Mucosa of descending colon (tissue), 3 donors: Measurements from ENCODE around the gene NR1I2. TPM values are rescaled to one million over a fixed set of nuclear protein-coding genes. Genes with fewer than 3 reads are reported as not detected.
A peak's percentile ranks its signal among the peaks of the same experiment; 100 is the strongest.

Experiments used
- ATAC-seq: fragments of 200-7000 bp; cut with Tn5 transposase; one replicate; pipeline ENCODE4 v1.9.1; 2020; ENCODE audit warnings: mild to moderate bottlenecking, moderate library complexity
- DNase-seq, 3 donors: peaks; one replicate each; pipeline ENCODE4 v3.0.0-alpha.2; 2020
- H3K36me3 ChIP-seq: fragments of 200-600 bp; one replicate; pipeline ENCODE4 v1.8.0; 2021; ENCODE audit warnings: low read depth, mild to moderate bottlenecking
- H3K4me1 ChIP-seq: fragments of 200-600 bp; one replicate; pipeline ENCODE4 v1.8.0; 2021; ENCODE audit warnings: low read depth, mild to moderate bottlenecking
- H3K4me3 ChIP-seq: fragments of 200-600 bp; one replicate; pipeline ENCODE4 v1.8.0; 2021; ENCODE audit warnings: mild to moderate bottlenecking
- H3K9me3 ChIP-seq: fragments of 200-600 bp; one replicate; pipeline ENCODE4 v1.8.0; 2021; ENCODE audit warnings: mild to moderate bottlenecking
- CTCF ChIP-seq: fragments of 200-600 bp; IDR thresholded peaks from one replicate; pipeline ENCODE4 v1.8.0; 2022; ENCODE audit warnings: antibody characterized with exemption, mild to moderate bottlenecking
- intact Hi-C, 2 donors: fragments of 100-400 bp; cut with DNase I in 1 of 2; cut with micrococcal nuclease in 1 of 2; formaldehyde crosslinking; loops; one replicate each; pipeline versions ENCODE4 v1.11.0 to v1.11.1; 2022; cut with DNase I, micrococcal nuclease
- total RNA-seq, 3 donors: library from RNA; stranded (reverse); fragmentation: NEBNext Ultra II Directional in 2 of 3; extraction: Animal tissue kit (Norgen Biotek cat#: 25700) in 2 of 3; gene quantifications; one replicate each; pipeline versions ENCODE4 v1.2.1 to v1.2.4, GENCODE V29; 2021 to 2023
- donor health status: DM: no; HTN: no; CAD: no; lungs with moderate emphysema.
- donor health status: DM: no; HTN: no; CAD: no.
- donor health status: DM: no; HTN: yes; CAD: no.

NR1I2 gene
- total RNA-seq, 3 donors from 2014 or later = 62.9 to 141 (median 79.1) TPM

DNA sequence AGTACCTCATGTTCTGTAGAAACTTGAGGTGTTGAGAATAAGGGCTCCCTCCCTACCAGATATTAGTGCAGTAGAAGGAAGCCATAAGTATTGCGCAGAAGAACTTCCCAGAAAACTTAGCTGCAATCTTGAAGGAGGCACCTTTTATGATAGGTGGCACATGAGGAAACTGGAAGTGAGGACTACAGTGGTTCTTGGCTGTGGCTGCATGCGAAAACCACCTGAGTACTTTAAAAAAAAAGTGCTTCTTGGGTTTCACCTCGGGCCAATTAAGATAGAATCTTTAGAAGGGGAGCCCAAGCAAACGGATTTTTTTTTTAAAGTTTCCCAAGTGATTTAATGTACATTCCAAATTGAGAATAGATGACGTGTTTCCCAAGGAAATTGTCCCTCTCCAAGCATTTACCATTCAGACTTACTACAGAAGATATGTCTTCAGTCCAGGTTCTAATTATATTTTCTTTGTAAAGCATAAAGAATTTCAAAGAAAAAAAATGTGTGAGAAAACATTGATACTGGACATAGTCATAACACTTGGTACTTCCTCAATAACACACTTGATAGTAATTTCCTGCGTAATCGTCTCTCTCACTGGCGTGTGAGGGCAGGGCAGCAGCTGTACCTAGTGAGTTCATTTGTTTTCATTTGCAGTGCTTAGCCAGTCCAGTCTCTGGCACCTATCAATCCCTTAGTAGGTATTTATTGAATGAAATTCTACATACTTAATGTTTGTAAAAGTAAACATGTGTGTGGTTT lies 12.3 kb upstream of the NR1I2 start:
- ATAC-seq (peak; percentile 97), DNase-seq (peak in 2 of 3 donors; percentile 41 to 44)
- Histone ChIP-seq H3K4me1 (no peaks in the 10 kb centered on the region), H3K4me3 (no peak overlapping the region), H3K36me3 (no peaks in the 10 kb centered on the region), H3K9me3 (no peaks in the 10 kb centered on the region)
- TF ChIP-seq CTCF = no peak
- intact Hi-C loops = no loop called here

- DNase-seq (no peak), ATAC-seq (no peak)
- Histone ChIP-seq H3K4me1 (no peaks in the 10 kb centered on the region), H3K9me3 (no peaks in the 10 kb centered on the region), H3K4me3 (no peak overlapping the region), H3K36me3 (no peaks in the 10 kb centered on the region)
- TF ChIP-seq CTCF = no peak
- intact Hi-C loops = no loop called here
Measured at GRCh38 chr3:119774444-119774843, 7.5 kb upstream of the NR1I2 start.

GRCh38 chr3:119776304-119776703 lies 5.6 kb upstream of the NR1I2 start:
- peaks cover 8% of the 10 kb centered on the region for H3K4me1 ChIP-seq

GRCh38 chr3:119778176-119778575 lies 3.7 kb upstream of the NR1I2 start:
- no peak for TF ChIP-seq CTCF
- no peaks in the 10 kb centered on the region for H3K9me3 ChIP-seq
- DNase-seq (no peak), ATAC-seq (no peak)
- no peak overlapping the region for H3K4me3 ChIP-seq
- H3K4me1 ChIP-seq = peaks cover 11% of the 10 kb centered on the region
- intact Hi-C loops = no loop called here
- no peaks in the 10 kb centered on the region for H3K36me3 ChIP-seq

More at GRCh38 chr3:119776304-119776703, 5.6 kb upstream of the NR1I2 start:
- TF ChIP-seq CTCF = no peak
- H3K4me3 ChIP-seq = no peak overlapping the region
- no peaks in the 10 kb centered on the region for H3K9me3 ChIP-seq
- no peaks in the 10 kb centered on the region for H3K36me3 ChIP-seq
- intact Hi-C loops = no loop called here
- no peak for DNase-seq
- ATAC-seq = no peak

GRCh38 chr3:119778811-119779210 lies 3.1 kb upstream of the NR1I2 start:
- H3K4me1 ChIP-seq = peaks cover 11% of the 10 kb centered on the region
- no peaks in the 10 kb centered on the region for H3K9me3 ChIP-seq
- no peak for TF ChIP-seq CTCF
- ATAC-seq = no peak
- intact Hi-C loops = no loop called here
- H3K36me3 ChIP-seq = no peaks in the 10 kb centered on the region
- no peak overlapping the region for H3K4me3 ChIP-seq
- no peak for DNase-seq
